Measurements from ENCODE around the gene DNASE1L1. TPM values are rescaled to one million over a fixed set of nuclear protein-coding genes. Genes with fewer than 3 reads are reported as not detected.

The DNASE1L1 gene
- total and polyA plus RNA-seq, 10 donors, result 18.1 to 54.5 (median 36.8) TPM

- Histone ChIP-seq H3K4me1 (peaks cover 15 to 85% (median 58%) of the 10 kb centered on the region in 6 donors), H3K9me3 (no peaks in the 10 kb centered on the region), H3K4me3 (peak overlapping the region; percentile 63 to 91 (median 76)), H3K27me3 (replicated peaks in 1 of 7) (no peaks in the 10 kb centered on the region), H3K27ac (peak overlapping the region; percentile 57 to 94 (median 84)), H3K36me3 (peaks cover 0 to 28% (median 24%) of the 10 kb centered on the region in 6 donors)
- intact Hi-C loops (cut with DNase I; ENCODE audit: low total_unique reads), result no loop called here
- TF ChIP-seq POLR2AphosphoS5 (IDR thresholded peaks at IDR 0.05), result no peak
- TF ChIP-seq POLR2A (IDR thresholded peaks at IDR 0.05), result no peak
- WGBS, 5 donors, result 0 to 48% (median 24%) methylated on average over 3 to 63 of the region's 63 CpGs
- DNase-seq, result peak; percentile 87
These were observed 38.6 kb downstream of the DNASE1L1 start for GRCh38 chrX:154370300-154371016.

DNA sequence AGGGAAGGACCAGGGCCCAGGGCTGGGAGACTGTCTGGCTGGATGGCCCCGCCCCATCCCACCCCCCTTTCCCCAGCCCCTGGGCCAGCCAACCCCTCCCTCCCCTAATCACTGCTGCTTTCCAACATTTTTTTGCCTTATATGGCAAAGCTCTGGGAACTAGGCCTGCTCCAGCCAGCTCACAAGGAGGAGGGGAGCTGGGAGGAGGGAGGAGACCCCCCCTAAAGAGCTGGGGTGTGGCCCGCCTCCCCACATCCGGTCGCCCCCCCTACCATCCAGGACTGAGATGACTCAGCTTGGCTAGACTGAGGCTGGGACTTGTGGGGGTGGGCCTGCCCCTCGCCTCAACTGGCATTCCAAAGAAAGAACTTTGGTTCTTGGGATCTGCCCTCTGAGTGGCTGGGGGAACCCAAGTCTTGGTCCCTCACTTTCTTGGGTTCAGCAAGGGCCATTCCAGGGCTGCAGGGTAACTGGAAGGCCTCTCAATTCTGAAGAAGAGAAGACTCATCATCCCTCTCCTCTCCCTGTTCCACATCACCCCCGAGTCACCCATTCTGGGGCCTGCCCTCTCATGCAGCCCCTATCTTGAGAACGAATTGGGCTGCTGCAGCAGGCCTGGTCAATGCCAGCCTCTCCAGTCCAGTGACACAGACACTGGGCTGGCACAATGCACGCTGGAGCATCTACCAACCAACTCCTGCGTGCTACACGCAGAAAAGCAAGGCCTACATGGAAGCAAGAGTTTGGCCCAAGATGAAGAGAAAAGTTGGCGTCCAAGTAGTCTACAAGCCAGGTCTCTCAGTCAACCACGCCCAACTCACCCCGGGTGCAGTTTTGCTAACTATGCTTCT is 39.4 kb downstream of the DNASE1L1 start:
- H3K27me3 ChIP-seq (replicated peaks in 1 of 7), result no peaks in the 10 kb centered on the region
- H3K4me1 ChIP-seq, result peaks cover 15 to 79% (median 54%) of the 10 kb centered on the region in 6 donors
- WGBS, 5 donors, result 5 to 53% (median 16%) methylated on average over 6 to 13 of the region's 13 CpGs
- intact Hi-C loops (cut with DNase I; ENCODE audit: low total_unique reads), result no loop called here
- no peaks in the 10 kb centered on the region for H3K9me3 ChIP-seq
- H3K27ac ChIP-seq, result peak overlapping the region; percentile 48 to 94 (median 84)
- peaks cover 0 to 36% (median 32%) of the 10 kb centered on the region in 6 donors for H3K36me3 ChIP-seq
- peak; percentile 89 for DNase-seq
- peak overlapping the region; percentile 63 to 91 (median 76) for H3K4me3 ChIP-seq
- TF ChIP-seq POLR2AphosphoS5 (IDR thresholded peaks at IDR 0.05) (peak; percentile 51 to 64 (median 57)), POLR2A (IDR thresholded peaks at IDR 0.05) (no peak)
- TF ChIP-seq, protein P1, sequence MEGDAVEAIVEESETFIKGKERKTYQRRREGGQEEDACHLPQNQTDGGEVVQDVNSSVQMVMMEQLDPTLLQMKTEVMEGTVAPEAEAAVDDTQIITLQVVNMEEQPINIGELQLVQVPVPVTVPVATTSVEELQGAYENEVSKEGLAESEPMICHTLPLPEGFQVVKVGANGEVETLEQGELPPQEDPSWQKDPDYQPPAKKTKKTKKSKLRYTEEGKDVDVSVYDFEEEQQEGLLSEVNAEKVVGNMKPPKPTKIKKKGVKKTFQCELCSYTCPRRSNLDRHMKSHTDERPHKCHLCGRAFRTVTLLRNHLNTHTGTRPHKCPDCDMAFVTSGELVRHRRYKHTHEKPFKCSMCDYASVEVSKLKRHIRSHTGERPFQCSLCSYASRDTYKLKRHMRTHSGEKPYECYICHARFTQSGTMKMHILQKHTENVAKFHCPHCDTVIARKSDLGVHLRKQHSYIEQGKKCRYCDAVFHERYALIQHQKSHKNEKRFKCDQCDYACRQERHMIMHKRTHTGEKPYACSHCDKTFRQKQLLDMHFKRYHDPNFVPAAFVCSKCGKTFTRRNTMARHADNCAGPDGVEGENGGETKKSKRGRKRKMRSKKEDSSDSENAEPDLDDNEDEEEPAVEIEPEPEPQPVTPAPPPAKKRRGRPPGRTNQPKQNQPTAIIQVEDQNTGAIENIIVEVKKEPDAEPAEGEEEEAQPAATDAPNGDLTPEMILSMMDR (IDR thresholded peaks at IDR 0.05 in 8 of 11, conservative IDR thresholded peaks at IDR 0.05 in 3 of 11), result no peak

- peak overlapping the region; percentile 48 to 94 (median 84) for H3K27ac ChIP-seq
- no peaks in the 10 kb centered on the region for H3K27me3 ChIP-seq (replicated peaks in 1 of 7)
- peak; percentile 95 for DNase-seq
- peaks cover 0 to 44% (median 40%) of the 10 kb centered on the region in 6 donors for H3K36me3 ChIP-seq
- no peaks in the 10 kb centered on the region for H3K9me3 ChIP-seq
- intact Hi-C loops (cut with DNase I; ENCODE audit: low total_unique reads), result no loop called here
- TF ChIP-seq POLR2A (IDR thresholded peaks at IDR 0.05) (no peak), POLR2AphosphoS5 (IDR thresholded peaks at IDR 0.05) (peak; percentile 63 to 82 (median 72))
- TF ChIP-seq, protein P1 (IDR thresholded peaks at IDR 0.05 in 8 of 11, conservative IDR thresholded peaks at IDR 0.05 in 3 of 11), result peak in 2 of 11 experiments; percentile 13 to 16
- H3K4me3 ChIP-seq, result peak overlapping the region; percentile 7 to 91 (median 76)
- H3K4me1 ChIP-seq, result peaks cover 14 to 72% (median 48%) of the 10 kb centered on the region in 6 donors
- WGBS, 5 donors, result 1 to 30% (median 7%) methylated on average over 2 to 16 of the region's 16 CpGs
These were observed 40.2 kb downstream of the DNASE1L1 start for GRCh38 chrX:154368630-154369448.

Data from spleen (tissue), 11 donors.